Liver (tissue), 9 donors: Measurements from ENCODE around the gene ZNF92. TPM values are rescaled to one million over a fixed set of nuclear protein-coding genes. Genes with fewer than 3 reads are reported as not detected.

ENCODE experiments used
- DNase-seq: peaks from one replicate; pipeline ENCODE4 v3.0.0-alpha.2; 2017; ENCODE audit warnings: low spot score
- H3K27ac ChIP-seq, 2 donors: one replicate each; pipeline ENCODE4 v1.7.0; 2013; ENCODE audit warnings: inconsistent platforms in 2 of 2, low read length in 2 of 2, control low read depth in 1 of 2, low read depth in 1 of 2, mild to moderate bottlenecking in 1 of 2
- H3K27me3 ChIP-seq, 4 donors: one replicate each; pipeline versions ENCODE4 v1.6.1 to v1.7.0; 2013; ENCODE audit warnings: low read length in 3 of 4, inconsistent platforms in 1 of 4, mild to moderate bottlenecking in 1 of 4, moderate library complexity in 1 of 4; ENCODE audit not compliant: control insufficient read depth in 4 of 4, insufficient read depth in 4 of 4
- H3K36me3 ChIP-seq, 4 donors: one replicate each; pipeline versions ENCODE4 v1.6.1 to v1.7.0; 2013; ENCODE audit warnings: low read length in 3 of 4, mild to moderate bottlenecking in 3 of 4, low read depth in 1 of 4, moderate library complexity in 1 of 4; ENCODE audit not compliant: control insufficient read depth in 4 of 4, insufficient read depth in 3 of 4
- H3K4me1 ChIP-seq, 4 donors: one replicate each; pipeline versions ENCODE4 v1.6.1 to v1.7.0; 2013; ENCODE audit warnings: low read length in 3 of 4, mild to moderate bottlenecking in 3 of 4, moderate library complexity in 1 of 4; ENCODE audit not compliant: control insufficient read depth in 4 of 4, insufficient read depth in 4 of 4
- H3K4me3 ChIP-seq, 3 donors: one replicate each; pipeline versions ENCODE4 v1.6.1 to v1.7.0; 2013; ENCODE audit warnings: low read length in 3 of 3, control low read depth in 1 of 3, low read depth in 1 of 3, mild to moderate bottlenecking in 1 of 3
- H3K9ac ChIP-seq, 2 donors: one replicate each; pipeline ENCODE4 v1.7.0; 2013; ENCODE audit warnings: low read length in 2 of 2, mild to moderate bottlenecking in 2 of 2, moderate library complexity in 2 of 2, control low read depth in 1 of 2, low read depth in 1 of 2
- H3K9me3 ChIP-seq, 4 donors: one replicate each; pipeline versions ENCODE4 v1.6.1 to v1.7.0; 2013; ENCODE audit warnings: low read length in 3 of 4; ENCODE audit not compliant: control insufficient read depth in 4 of 4
- ATF3 ChIP-seq: IDR thresholded peaks from 2 replicates; pipeline ENCODE4 v1.6.1; 2016; ENCODE audit warnings: antibody characterized with exemption
- CTCF ChIP-seq: fragments of 150-350 bp; IDR thresholded peaks from 2 replicates; pipeline ENCODE4 v1.5.1; 2017; ENCODE audit warnings: improper control_type of control experiment, low read depth, low read length; ENCODE audit not compliant: missing input control
- EGR1 ChIP-seq, 2 donors: IDR thresholded peaks; 2 replicates each; pipeline ENCODE4 v1.6.1; 2016 to 2018; ENCODE audit warnings: antibody characterized with exemption in 2 of 2, low read depth in 2 of 2
- FOXA1 ChIP-seq: IDR thresholded peaks from 2 replicates; pipeline ENCODE4 v1.6.1; 2016; ENCODE audit warnings: antibody characterized with exemption
- FOXA2 ChIP-seq: IDR thresholded peaks from 2 replicates; pipeline ENCODE4 v1.6.1; 2016; ENCODE audit warnings: antibody characterized with exemption
- GABPA ChIP-seq, 2 donors: IDR thresholded peaks in 1 of 2; conservative IDR thresholded peaks in 1 of 2; 2 replicates each; pipeline ENCODE4 v1.6.1; 2016; ENCODE audit warnings: antibody characterized with exemption in 2 of 2, mild to moderate bottlenecking in 1 of 2, moderate library complexity in 1 of 2
- HNF4A ChIP-seq, 2 donors: conservative IDR thresholded peaks; 2 replicates each; pipeline ENCODE4 v1.6.1; 2016; ENCODE audit warnings: antibody characterized with exemption in 2 of 2, mild to moderate bottlenecking in 2 of 2
- HNF4G ChIP-seq: IDR thresholded peaks from 2 replicates; pipeline ENCODE4 v1.6.1; 2016; ENCODE audit warnings: antibody characterized with exemption
- JUND ChIP-seq, 2 donors: IDR thresholded peaks; 2 replicates each; pipeline ENCODE4 v1.6.1; 2016; ENCODE audit warnings: antibody characterized with exemption in 2 of 2
- NR2F2 ChIP-seq: IDR thresholded peaks from 2 replicates; pipeline ENCODE4 v1.6.1; 2016; ENCODE audit warnings: antibody characterized with exemption
- RAD21 ChIP-seq, 2 donors: IDR thresholded peaks; 2 replicates each; pipeline ENCODE4 v1.6.1; 2016; ENCODE audit warnings: antibody characterized with exemption in 2 of 2, mild to moderate bottlenecking in 2 of 2
- REST ChIP-seq: IDR thresholded peaks from 2 replicates; pipeline ENCODE4 v1.6.1; 2016; ENCODE audit warnings: antibody characterized with exemption, mild to moderate bottlenecking
- RXRA ChIP-seq, 2 donors: IDR thresholded peaks; 2 replicates each; pipeline ENCODE4 v1.6.1; 2017 to 2018; ENCODE audit warnings: antibody characterized with exemption in 2 of 2, mild to moderate bottlenecking in 1 of 2
- SP1 ChIP-seq: IDR thresholded peaks from 2 replicates; pipeline ENCODE4 v1.6.1; 2018; ENCODE audit warnings: antibody characterized with exemption, mild to moderate bottlenecking
- TAF1 ChIP-seq: conservative IDR thresholded peaks from 2 replicates; pipeline ENCODE4 v1.6.1; 2016; ENCODE audit warnings: antibody characterized with exemption, mild to moderate bottlenecking
- YY1 ChIP-seq: IDR thresholded peaks from 2 replicates; pipeline ENCODE4 v1.6.1; 2016; ENCODE audit warnings: antibody characterized with exemption, mild to moderate bottlenecking
- ZBTB33 ChIP-seq: IDR thresholded peaks from 2 replicates; pipeline ENCODE4 v1.6.1; 2016; ENCODE audit warnings: antibody characterized with exemption
- WGBS: extraction: QIAGEN DNeasy Blood & Tissue Kit; methylation state at CpG from one replicate; pipeline ENCODE4 v1.1.7; 2013; 5-methylcytosine and 5-hydroxymethylcytosine counted together
- polyA plus RNA-seq, 2 donors: library from polyadenylated mRNA; stranded (reverse) in 1 of 2; unstranded in 1 of 2; fragments of 200-250 nt in 1 of 2; fragments of >200 nt in 1 of 2; fragmentation: Nextera tagmentation in 1 of 2; extraction: Ambion mirVana in 1 of 2; gene quantifications; one replicate each; pipeline versions ENCODE4 v1.2.1 to v1.2.3, GENCODE V29; 2013 to 2015
- total RNA-seq, 2 donors: library from RNA; depleted of rRNA; stranded (reverse); fragments of >200 nt; gene quantifications; one replicate each; pipeline ENCODE4 v1.2.3, GENCODE V29; 2014
- TF ChIP-seq, protein P1 (sequence below): IDR thresholded peaks from 2 replicates; pipeline ENCODE4 v1.6.1; 2016; ENCODE audit warnings: antibody characterized with exemption
- donor health status: healthy.
- donor health status: healthy.
- donor health status: healthy.
- donor health status: healthy.
- donor health status: healthy.

The ZNF92 gene
- total and polyA plus RNA-seq, 4 donors, result 1.6 to 6.5 (median 2.7) TPM

DNA sequence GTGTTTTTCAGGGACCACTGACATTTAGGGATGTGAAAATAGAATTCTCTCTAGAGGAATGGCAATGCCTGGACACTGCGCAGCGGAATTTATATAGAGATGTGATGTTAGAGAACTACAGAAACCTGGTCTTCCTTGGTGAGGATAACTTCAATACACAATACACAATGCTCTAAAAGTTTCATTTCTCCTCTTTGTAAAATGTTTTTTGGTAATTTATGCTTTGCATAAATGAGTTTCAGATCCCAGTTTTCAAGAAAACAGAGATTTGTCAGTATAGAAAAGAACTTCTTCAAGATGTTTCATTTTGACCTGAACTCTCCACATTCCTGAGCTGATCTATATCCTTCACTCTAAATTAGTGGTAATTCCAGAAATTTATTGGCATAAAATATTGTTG is 14.2 kb downstream of the ZNF92 start:
- no peak for DNase-seq
- 92% methylated on average over 2 of the region's 2 CpGs for WGBS
- no peaks in the 10 kb centered on the region for H3K9me3 ChIP-seq
- H3K36me3 ChIP-seq, result peaks cover 0 to 7% (median 3%) of the 10 kb centered on the region in 4 donors
- no peak overlapping the region for H3K27ac ChIP-seq
- no peak overlapping the region for H3K4me3 ChIP-seq
- no peaks in the 10 kb centered on the region for H3K27me3 ChIP-seq
- H3K9ac ChIP-seq, result no peak overlapping the region
- TF ChIP-seq JUND (IDR thresholded peaks at IDR 0.05) (no peak), FOXA1 (no peak), RAD21 (IDR thresholded peaks at IDR 0.05) (no peak), SP1 (no peak), CTCF (no peak)
- TF ChIP-seq, protein P1, sequence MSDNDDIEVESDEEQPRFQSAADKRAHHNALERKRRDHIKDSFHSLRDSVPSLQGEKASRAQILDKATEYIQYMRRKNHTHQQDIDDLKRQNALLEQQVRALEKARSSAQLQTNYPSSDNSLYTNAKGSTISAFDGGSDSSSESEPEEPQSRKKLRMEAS, result no peak
- no peaks in the 10 kb centered on the region for H3K4me1 ChIP-seq

GRCh38 chr7:65390588-65390987 is 16.9 kb downstream of the ZNF92 start:
- WGBS, result 93% methylated on average over 4 of the region's 4 CpGs
- no peaks in the 10 kb centered on the region for H3K4me1 ChIP-seq
- no peaks in the 10 kb centered on the region for H3K27me3 ChIP-seq
- no peak overlapping the region for H3K4me3 ChIP-seq
- no peaks in the 10 kb centered on the region for H3K9me3 ChIP-seq
- DNase-seq, result no peak
- no peak overlapping the region for H3K27ac ChIP-seq
- TF ChIP-seq EGR1 (IDR thresholded peaks at IDR 0.05; ENCODE audit: low read depth in 2 of 2), result no peak
- TF ChIP-seq RXRA (IDR thresholded peaks at IDR 0.05), result no peak
- TF ChIP-seq NR2F2, result no peak
- no peak for TF ChIP-seq YY1
- no peak for TF ChIP-seq JUND (IDR thresholded peaks at IDR 0.05)
- no peak for TF ChIP-seq HNF4A (conservative IDR thresholded peaks at IDR 0.05)
- no peak for TF ChIP-seq CTCF
- no peak for TF ChIP-seq GABPA (IDR thresholded peaks at IDR 0.05 in 1 of 2, conservative IDR thresholded peaks at IDR 0.05 in 1 of 2)
- TF ChIP-seq ATF3, result no peak
- TF ChIP-seq ZBTB33, result no peak
- TF ChIP-seq SP1, result no peak
- no peak for TF ChIP-seq TAF1
- TF ChIP-seq HNF4G, result no peak
- TF ChIP-seq REST, result no peak
- TF ChIP-seq RAD21 (IDR thresholded peaks at IDR 0.05), result no peak
- TF ChIP-seq FOXA1, result no peak
- TF ChIP-seq, protein P1, result no peak
- TF ChIP-seq FOXA2, result no peak
- H3K36me3 ChIP-seq, result peaks cover 0 to 8% (median 4%) of the 10 kb centered on the region in 4 donors
- H3K9ac ChIP-seq, result no peak overlapping the region
